HCT116 (cell line): ENCODE results near the gene TTLL11. TPM values are rescaled to one million over a fixed set of nuclear protein-coding genes. Genes with fewer than 3 reads are reported as not detected.

Source experiments
- ATAC-seq: fragments of 200-7000 bp; cut with Tn5 transposase; 2 replicates; pipeline ENCODE4 v1.9.1; 2020; ENCODE audit warnings: mild to moderate bottlenecking, moderate library complexity
- BruUV-seq: library from RNA; stranded (reverse); fragments of 400-500 nt; replicated peaks from 2 replicates; lab custom pipeline; 2021; lab: Mats Ljungman, UMichigan
- CTCF ChIA-PET: fragments of 300-600 bp; sonication (Branson Sonifier 250); formaldehyde crosslinking; loops from one replicate; lab custom pipeline; 2021; ENCODE audit warnings: antibody characterized with exemption; lab: Charles Lee
- POLR2A ChIA-PET: fragments of 300-600, 350-600 bp; sonication (Branson Sonifier 250); formaldehyde crosslinking; loops from one replicate; lab custom pipeline; 2021; ENCODE audit warnings: antibody characterized with exemption; lab: Charles Lee
- RAD21 ChIA-PET, 2 experiments: fragments of 300-600 bp; sonication (Branson Sonifier 250); formaldehyde crosslinking; loops; one replicate each; lab custom pipeline; 2023; ENCODE audit warnings: low total read pairs in 2 of 2; ENCODE audit not compliant: uncharacterized antibody in 2 of 2, unreplicated experiment in 2 of 2, low non-redundant PET in 1 of 2; lab: Charles Lee
- DNase-seq: peaks from one replicate; pipeline ENCODE4 v3.0.0-alpha.2; 2010; ENCODE audit warnings: low read depth, low spot score
- H2AFZ ChIP-seq: fragments of 200-600 bp; shearing (Covaris generic), sonication (generic); 2 replicates; pipeline ENCODE4 v1.6.1; 2017; ENCODE audit warnings: low read depth, mixed run types, mixed read lengths, antibody characterized with exemption, low read length; ENCODE audit not compliant: poor library complexity, severe bottlenecking
- H3K27ac ChIP-seq: 2 replicates; pipeline ENCODE4 v1.5.1; 2012; ENCODE audit warnings: low read depth, low read length
- H3K27me3 ChIP-seq: fragments of 200-600 bp; sonication (generic); 2 replicates; pipeline ENCODE4 v1.6.1; 2016; ENCODE audit warnings: mixed run types, low read length, mixed read lengths; ENCODE audit not compliant: insufficient read depth
- H3K36me3 ChIP-seq, 2 experiments: fragments of 200-500 bp in 1 of 2; fragments of 200-600 bp in 1 of 2; sonication (Bioruptor generic) in 1 of 2; sonication (generic) in 1 of 2; 2 replicates each; pipeline versions ENCODE4 v1.5.1 to v1.6.1; 2014 to 2016; ENCODE audit warnings: low read length in 2 of 2, inconsistent platforms in 1 of 2, mixed read lengths in 1 of 2, mixed run types in 1 of 2; ENCODE audit not compliant: insufficient read depth in 2 of 2, control insufficient read depth in 1 of 2
- H3K4me1 ChIP-seq, 2 experiments: fragments of 200-600 bp in 1 of 2; sonication (generic) in 1 of 2; 2 replicates each; pipeline versions ENCODE4 v1.5.1 to v1.6.1; 2012 to 2017; ENCODE audit warnings: low read length in 2 of 2, inconsistent platforms in 1 of 2, mild to moderate bottlenecking in 1 of 2, mixed read lengths in 1 of 2, mixed run types in 1 of 2, moderate library complexity in 1 of 2; ENCODE audit not compliant: insufficient read depth in 2 of 2, control insufficient read depth in 1 of 2
- H3K4me2 ChIP-seq: fragments of 200-600 bp; sonication (generic); 2 replicates; pipeline ENCODE4 v1.6.1; 2017; ENCODE audit warnings: mixed run types, low read length, mixed read lengths
- H3K4me3 ChIP-seq, 2 experiments: fragments of 200-600 bp in 1 of 2; sonication (generic) in 1 of 2; replicated peaks in 1 of 2; 2 replicates each; pipeline ENCODE4 v1.5.1; 2011 to 2016; ENCODE audit warnings: low read length in 2 of 2, control low read depth in 1 of 2, low read depth in 1 of 2, mild to moderate bottlenecking in 1 of 2, mixed read lengths in 1 of 2, mixed run types in 1 of 2
- H3K79me2 ChIP-seq: fragments of 200-600 bp; sonication (generic); 2 replicates; pipeline ENCODE4 v1.6.1; 2017; ENCODE audit warnings: mild to moderate bottlenecking, mixed run types, low read length, moderate library complexity, mixed read lengths; ENCODE audit not compliant: insufficient read depth
- H3K9ac ChIP-seq: fragments of 200-600 bp; sonication (generic); 2 replicates; pipeline ENCODE4 v1.6.1; 2016; ENCODE audit warnings: low read length, mixed read lengths
- H3K9me2 ChIP-seq: fragments of 200-600 bp; sonication (generic), shearing (Covaris generic); 2 replicates; pipeline ENCODE4 v1.6.1; 2017; ENCODE audit warnings: mixed run types, mild to moderate bottlenecking, moderate library complexity; ENCODE audit not compliant: insufficient read depth
- H3K9me3 ChIP-seq, 2 experiments: fragments of 200-500 bp in 1 of 2; fragments of 200-600 bp in 1 of 2; sonication (Bioruptor generic) in 1 of 2; sonication (generic) in 1 of 2; 2 replicates each; pipeline ENCODE4 v1.6.1; 2014 to 2017; ENCODE audit warnings: low read length in 2 of 2, mixed read lengths in 2 of 2, inconsistent platforms in 1 of 2, low read depth in 1 of 2, mild to moderate bottlenecking in 1 of 2, mixed run types in 1 of 2, moderate library complexity in 1 of 2; ENCODE audit not compliant: control insufficient read depth in 1 of 2, insufficient read depth in 1 of 2
- H4K20me1 ChIP-seq: fragments of 200-600 bp; sonication (generic), shearing (Covaris generic); 2 replicates; pipeline ENCODE4 v1.6.1; 2017; ENCODE audit warnings: mixed run types, mild to moderate bottlenecking, moderate library complexity; ENCODE audit not compliant: insufficient read depth
- CBX3 ChIP-seq: IDR thresholded peaks from 2 replicates; pipeline ENCODE4 v1.6.1; 2012; ENCODE audit warnings: low read depth
- CEBPB ChIP-seq: IDR thresholded peaks from 2 replicates; pipeline ENCODE4 v1.6.1; 2012; ENCODE audit warnings: low read depth
- ELF1 ChIP-seq: IDR thresholded peaks from 2 replicates; pipeline ENCODE4 v1.6.1; 2012; ENCODE audit warnings: low read depth, borderline replicate concordance
- EZH2 ChIP-seq: fragments of 200-600 bp; sonication (generic); IDR thresholded peaks from 2 replicates; pipeline ENCODE4 v1.6.1; 2017; ENCODE audit warnings: antibody characterized with exemption, mixed run types
- EZH2phosphoT487 ChIP-seq: fragments of 200-600 bp; IDR thresholded peaks from 2 replicates; pipeline ENCODE4 v1.6.1; 2018; ENCODE audit warnings: antibody characterized with exemption, borderline replicate concordance
- SIN3A ChIP-seq: IDR thresholded peaks from 2 replicates; pipeline ENCODE4 v1.6.1; 2012; ENCODE audit warnings: low read depth
- SP1 ChIP-seq: IDR thresholded peaks from 2 replicates; pipeline ENCODE4 v1.6.1; 2012; ENCODE audit warnings: low read depth
- intact Hi-C: fragments of 100-400 bp; cut with micrococcal nuclease; formaldehyde crosslinking; loops from 2 replicates; pipeline ENCODE4 v1.10.0; 2022
- total RNA-seq: library from RNA; stranded (reverse); gene quantifications from one replicate; pipeline ENCODE4 v1.2.1, GENCODE V29; 2021; ENCODE audit not compliant: unreplicated experiment
- TF ChIP-seq, protein P1 (sequence below), 3 experiments: fragments of 200-600 bp in 1 of 3; sonication (generic) in 1 of 3; IDR thresholded peaks in 2 of 3; conservative IDR thresholded peaks in 1 of 3; 2 replicates each; pipeline ENCODE4 v1.5.1; 2012 to 2017; ENCODE audit warnings: low read depth in 2 of 3, low read length in 2 of 3, antibody characterized with exemption in 1 of 3, borderline replicate concordance in 1 of 3, control low read depth in 1 of 3, mild to moderate bottlenecking in 1 of 3, mixed read lengths in 1 of 3, mixed run types in 1 of 3, moderate library complexity in 1 of 3; ENCODE audit not compliant: insufficient read depth in 1 of 3

TTLL11 gene
- total RNA-seq, 1 experiment from 2014 or later = 2.2 TPM

DNA sequence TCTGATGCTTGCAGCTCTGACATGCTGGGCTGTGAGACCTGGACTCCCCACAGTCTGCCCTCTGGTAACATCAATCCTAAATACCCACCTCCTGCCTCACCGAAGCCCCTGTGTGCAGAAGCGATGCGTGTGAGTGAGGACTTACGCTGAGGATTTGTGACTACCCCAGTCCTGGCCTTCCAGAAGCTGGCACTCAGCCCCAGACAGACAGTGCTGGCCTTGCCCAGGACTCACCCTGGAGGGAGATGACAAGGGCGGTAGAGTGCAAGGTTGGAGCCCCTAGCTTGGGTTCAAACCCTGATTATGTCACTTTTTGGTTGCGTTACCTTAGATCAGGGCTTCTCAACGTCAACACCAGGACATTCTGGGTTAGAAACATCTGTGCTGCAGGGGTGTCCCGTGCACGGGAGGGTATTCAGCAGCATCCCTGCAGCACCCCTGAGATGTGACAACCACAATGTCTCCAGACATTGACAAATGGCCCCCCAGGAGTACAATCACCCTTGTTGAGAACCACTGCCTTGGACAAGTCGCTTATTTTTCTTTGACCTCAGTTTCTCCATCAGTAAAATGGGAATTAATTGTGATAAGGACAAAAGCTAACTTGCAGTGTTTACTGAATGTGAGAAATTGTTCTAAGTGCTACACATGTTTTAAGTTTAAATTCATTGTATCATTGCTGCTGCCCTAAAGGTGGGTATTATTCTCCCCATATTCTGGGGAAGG lies 23.5 kb upstream of the TTLL11 start:
- peaks cover 4% of the 10 kb centered on the region for H3K27me3 ChIP-seq
- ATAC-seq (no peak), DNase-seq (no peak)
- RAD21 ChIA-PET = interaction anchor here (0.7 to 1.4 kb wide), 2 partner anchors 17 to 148 kb away, joined by 3 to 6 read pairs; partner anchors contain the start of genes MRRF (in 1 of the 2) and RBM18 (in 1 of the 2)
- no peak overlapping the region for H3K4me2 ChIP-seq
- no peaks in the 10 kb centered on the region for H3K9me2 ChIP-seq
- no peak overlapping the region for H2AFZ ChIP-seq
- no peaks in the 10 kb centered on the region for H3K36me3 ChIP-seq
- H4K20me1 ChIP-seq = no peaks in the 10 kb centered on the region
- no peak overlapping the region for H3K4me3 ChIP-seq
- H3K79me2 ChIP-seq = no peaks in the 10 kb centered on the region
- CTCF ChIA-PET = interaction anchor here (2.4 kb wide), 1 partner anchor 18 kb away, joined by 14 read pairs; no protein-coding TSS in a partner anchor
- TF ChIP-seq, protein P1, sequence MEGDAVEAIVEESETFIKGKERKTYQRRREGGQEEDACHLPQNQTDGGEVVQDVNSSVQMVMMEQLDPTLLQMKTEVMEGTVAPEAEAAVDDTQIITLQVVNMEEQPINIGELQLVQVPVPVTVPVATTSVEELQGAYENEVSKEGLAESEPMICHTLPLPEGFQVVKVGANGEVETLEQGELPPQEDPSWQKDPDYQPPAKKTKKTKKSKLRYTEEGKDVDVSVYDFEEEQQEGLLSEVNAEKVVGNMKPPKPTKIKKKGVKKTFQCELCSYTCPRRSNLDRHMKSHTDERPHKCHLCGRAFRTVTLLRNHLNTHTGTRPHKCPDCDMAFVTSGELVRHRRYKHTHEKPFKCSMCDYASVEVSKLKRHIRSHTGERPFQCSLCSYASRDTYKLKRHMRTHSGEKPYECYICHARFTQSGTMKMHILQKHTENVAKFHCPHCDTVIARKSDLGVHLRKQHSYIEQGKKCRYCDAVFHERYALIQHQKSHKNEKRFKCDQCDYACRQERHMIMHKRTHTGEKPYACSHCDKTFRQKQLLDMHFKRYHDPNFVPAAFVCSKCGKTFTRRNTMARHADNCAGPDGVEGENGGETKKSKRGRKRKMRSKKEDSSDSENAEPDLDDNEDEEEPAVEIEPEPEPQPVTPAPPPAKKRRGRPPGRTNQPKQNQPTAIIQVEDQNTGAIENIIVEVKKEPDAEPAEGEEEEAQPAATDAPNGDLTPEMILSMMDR (IDR thresholded peaks at IDR 0.05 in 2 of 3, conservative IDR thresholded peaks at IDR 0.05 in 1 of 3; ENCODE audit: borderline replicate concordance in 1 of 3, insufficient read depth in 1 of 3, low read depth in 2 of 3, low read length in 2 of 3) = no peak
- TF ChIP-seq CBX3 = no peak
- no peak for TF ChIP-seq CEBPB
- TF ChIP-seq ELF1 = no peak
- TF ChIP-seq SIN3A = no peak
- no peak for TF ChIP-seq EZH2phosphoT487
- no peak for TF ChIP-seq EZH2
- TF ChIP-seq SP1 = no peak
- intact Hi-C loops = no loop called here
- H3K4me1 ChIP-seq = no peaks in the 10 kb centered on the region
- H3K27ac ChIP-seq = no peak overlapping the region
- H3K9ac ChIP-seq = no peak overlapping the region
- no peaks in the 10 kb centered on the region for H3K9me3 ChIP-seq
- POLR2A ChIA-PET = no interaction called here
- BruUV-seq = no TSS peak
